Fibroblast of lung (primary cell): ENCODE results near the gene ALDH1A2. TPM values are rescaled to one million over a fixed set of nuclear protein-coding genes. Genes with fewer than 3 reads are reported as not detected.

Experiments used
- DNase-seq, 2 donors: peaks; one replicate each; pipeline versions ENCODE4 v3.0.0 to v3.0.0-alpha.2; 2010; ENCODE audit warnings: low read depth in 2 of 2
- H2AFZ ChIP-seq: 2 replicates; pipeline ENCODE4 v1.5.1; 2012; ENCODE audit warnings: low read length, control low read depth, inconsistent platforms
- H3K27ac ChIP-seq: 2 replicates; pipeline ENCODE4 v1.5.1; 2011; ENCODE audit warnings: low read length, control low read depth; ENCODE audit not compliant: insufficient read depth
- H3K27me3 ChIP-seq: 2 replicates; pipeline ENCODE4 v1.5.1; 2011; ENCODE audit warnings: mild to moderate bottlenecking, low read length; ENCODE audit not compliant: control insufficient read depth, insufficient read depth
- H3K36me3 ChIP-seq: 2 replicates; pipeline ENCODE4 v1.5.1; 2011; ENCODE audit warnings: low read length; ENCODE audit not compliant: control insufficient read depth, insufficient read depth
- H3K4me1 ChIP-seq: 2 replicates; pipeline ENCODE4 v1.5.1; 2011; ENCODE audit warnings: low read length; ENCODE audit not compliant: control insufficient read depth, insufficient read depth; ENCODE audit errors: extremely low read depth
- H3K4me2 ChIP-seq: 2 replicates; pipeline ENCODE4 v1.5.1; 2011; ENCODE audit warnings: low read length, control low read depth; ENCODE audit not compliant: insufficient read depth; ENCODE audit errors: extremely low read depth
- H3K4me3 ChIP-seq, 4 experiments: fragments of 200-600 bp in 1 of 4; sonication (generic) in 1 of 4; replicated peaks in 1 of 4; 2 replicates each; pipeline ENCODE4 v1.5.1; 2011 to 2016; ENCODE audit warnings: low read length in 4 of 4, low read depth in 3 of 4, mild to moderate bottlenecking in 3 of 4, control low read depth in 2 of 4, inconsistent platforms in 1 of 4, mixed read lengths in 1 of 4; ENCODE audit not compliant: insufficient read depth in 1 of 4; ENCODE audit errors: control extremely low read depth in 1 of 4
- H3K79me2 ChIP-seq: 2 replicates; pipeline ENCODE4 v1.5.1; 2012; ENCODE audit warnings: mild to moderate bottlenecking, low read length, inconsistent platforms; ENCODE audit not compliant: control insufficient read depth, insufficient read depth
- H3K9ac ChIP-seq: 2 replicates; pipeline ENCODE4 v1.5.1; 2011; ENCODE audit warnings: mild to moderate bottlenecking, low read length, control low read depth; ENCODE audit not compliant: insufficient read depth
- H3K9me3 ChIP-seq: 2 replicates; pipeline ENCODE4 v1.5.1; 2012; ENCODE audit warnings: low read depth, low read length; ENCODE audit not compliant: control insufficient read depth, insufficient read depth
- H4K20me1 ChIP-seq: 2 replicates; pipeline ENCODE4 v1.5.1; 2011; ENCODE audit warnings: low read length; ENCODE audit not compliant: control insufficient read depth, insufficient read depth; ENCODE audit errors: extremely low read depth
- EZH2 ChIP-seq: IDR thresholded peaks from 2 replicates; pipeline ENCODE4 v1.5.1; 2012; ENCODE audit warnings: low read length, control low read depth, mild to moderate bottlenecking; ENCODE audit errors: missing control alignments
- polyA plus RNA-seq, 2 donors: library from polyadenylated mRNA; depleted of rRNA in 1 of 2; stranded (reverse) in 1 of 2; unstranded in 1 of 2; fragments of >200 nt; gene quantifications; 2 replicates each; pipeline ENCODE4 v1.2.1, GENCODE V29; 2011 to 2012; ENCODE audit warnings: missing spikeins in 1 of 2
- total RNA-seq: library from RNA; depleted of rRNA; stranded (reverse); fragments of >200 nt; gene quantifications from 2 replicates; pipeline ENCODE4 v1.2.1, GENCODE V29; 2014
- TF ChIP-seq, protein P1 (sequence below), 2 donors: IDR thresholded peaks in 1 of 2; conservative IDR thresholded peaks in 1 of 2; 1 replicate in 1 of 2; 2 replicates in 1 of 2; pipeline ENCODE4 v1.5.1; 2011 to 2012; ENCODE audit warnings: low read length in 2 of 2, control low read depth in 1 of 2, inconsistent platforms in 1 of 2, low read depth in 1 of 2, mild to moderate bottlenecking in 1 of 2

ALDH1A2 gene
- total and polyA plus RNA-seq, 2 donors (not counting 1 experiment from before 2014, with no cell fraction given), result 1.1 to 2.3 TPM

- Histone ChIP-seq H2AFZ (no peak overlapping the region), H3K4me1 (no peaks in the 10 kb centered on the region), H3K9me3 (no peaks in the 10 kb centered on the region), H3K4me3 (no peak overlapping the region), H3K9ac (no peak overlapping the region), H3K27me3 (peaks cover 2% of the 10 kb centered on the region), H3K79me2 (no peaks in the 10 kb centered on the region), H4K20me1 (no peaks in the 10 kb centered on the region), H3K4me2 (no peak overlapping the region), H3K27ac (no peak overlapping the region), H3K36me3 (no peaks in the 10 kb centered on the region)
- DNase-seq, result no peak
- TF ChIP-seq, protein P1, sequence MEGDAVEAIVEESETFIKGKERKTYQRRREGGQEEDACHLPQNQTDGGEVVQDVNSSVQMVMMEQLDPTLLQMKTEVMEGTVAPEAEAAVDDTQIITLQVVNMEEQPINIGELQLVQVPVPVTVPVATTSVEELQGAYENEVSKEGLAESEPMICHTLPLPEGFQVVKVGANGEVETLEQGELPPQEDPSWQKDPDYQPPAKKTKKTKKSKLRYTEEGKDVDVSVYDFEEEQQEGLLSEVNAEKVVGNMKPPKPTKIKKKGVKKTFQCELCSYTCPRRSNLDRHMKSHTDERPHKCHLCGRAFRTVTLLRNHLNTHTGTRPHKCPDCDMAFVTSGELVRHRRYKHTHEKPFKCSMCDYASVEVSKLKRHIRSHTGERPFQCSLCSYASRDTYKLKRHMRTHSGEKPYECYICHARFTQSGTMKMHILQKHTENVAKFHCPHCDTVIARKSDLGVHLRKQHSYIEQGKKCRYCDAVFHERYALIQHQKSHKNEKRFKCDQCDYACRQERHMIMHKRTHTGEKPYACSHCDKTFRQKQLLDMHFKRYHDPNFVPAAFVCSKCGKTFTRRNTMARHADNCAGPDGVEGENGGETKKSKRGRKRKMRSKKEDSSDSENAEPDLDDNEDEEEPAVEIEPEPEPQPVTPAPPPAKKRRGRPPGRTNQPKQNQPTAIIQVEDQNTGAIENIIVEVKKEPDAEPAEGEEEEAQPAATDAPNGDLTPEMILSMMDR (conservative IDR thresholded peaks at IDR 0.05 in 1 of 2, IDR thresholded peaks at IDR 0.05 in 1 of 2; ENCODE audit: low read depth in 1 of 2, low read length in 2 of 2), result no peak
- TF ChIP-seq EZH2, result no peak
Measured at GRCh38 chr15:57946491-57947048, 118.9 kb downstream of the ALDH1A2 start.

DNA sequence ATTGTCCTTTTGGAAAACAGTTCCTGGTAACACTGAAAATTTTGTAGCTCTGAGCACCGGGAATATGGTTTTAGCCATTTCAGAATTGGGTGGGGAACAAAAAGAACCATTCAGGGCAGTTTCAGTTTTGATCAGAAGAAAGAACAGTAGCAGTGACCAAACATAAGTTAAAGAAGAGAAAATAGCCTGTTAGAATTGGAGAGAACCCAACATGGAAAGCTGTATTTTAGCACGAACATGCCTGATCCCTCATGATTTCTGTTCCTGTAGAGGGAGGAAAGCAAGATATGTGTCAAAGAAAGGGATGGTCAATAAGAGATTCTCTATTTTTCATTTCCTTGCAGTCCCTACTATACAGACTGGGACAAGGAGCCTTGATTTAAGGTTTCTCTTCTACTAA, 119.9 kb downstream of the ALDH1A2 start:
- H3K9ac ChIP-seq, result no peak overlapping the region
- no peaks in the 10 kb centered on the region for H3K36me3 ChIP-seq
- no peaks in the 10 kb centered on the region for H3K9me3 ChIP-seq
- no peaks in the 10 kb centered on the region for H3K79me2 ChIP-seq
- DNase-seq, result no peak
- H3K27ac ChIP-seq, result no peak overlapping the region
- TF ChIP-seq, protein P1 (conservative IDR thresholded peaks at IDR 0.05 in 1 of 2, IDR thresholded peaks at IDR 0.05 in 1 of 2; ENCODE audit: low read depth in 1 of 2, low read length in 2 of 2), result no peak
- TF ChIP-seq EZH2, result no peak
- no peaks in the 10 kb centered on the region for H4K20me1 ChIP-seq
- H2AFZ ChIP-seq, result no peak overlapping the region
- no peak overlapping the region for H3K4me3 ChIP-seq
- H3K4me1 ChIP-seq, result no peaks in the 10 kb centered on the region
- no peaks in the 10 kb centered on the region for H3K27me3 ChIP-seq
- no peak overlapping the region for H3K4me2 ChIP-seq

DNA sequence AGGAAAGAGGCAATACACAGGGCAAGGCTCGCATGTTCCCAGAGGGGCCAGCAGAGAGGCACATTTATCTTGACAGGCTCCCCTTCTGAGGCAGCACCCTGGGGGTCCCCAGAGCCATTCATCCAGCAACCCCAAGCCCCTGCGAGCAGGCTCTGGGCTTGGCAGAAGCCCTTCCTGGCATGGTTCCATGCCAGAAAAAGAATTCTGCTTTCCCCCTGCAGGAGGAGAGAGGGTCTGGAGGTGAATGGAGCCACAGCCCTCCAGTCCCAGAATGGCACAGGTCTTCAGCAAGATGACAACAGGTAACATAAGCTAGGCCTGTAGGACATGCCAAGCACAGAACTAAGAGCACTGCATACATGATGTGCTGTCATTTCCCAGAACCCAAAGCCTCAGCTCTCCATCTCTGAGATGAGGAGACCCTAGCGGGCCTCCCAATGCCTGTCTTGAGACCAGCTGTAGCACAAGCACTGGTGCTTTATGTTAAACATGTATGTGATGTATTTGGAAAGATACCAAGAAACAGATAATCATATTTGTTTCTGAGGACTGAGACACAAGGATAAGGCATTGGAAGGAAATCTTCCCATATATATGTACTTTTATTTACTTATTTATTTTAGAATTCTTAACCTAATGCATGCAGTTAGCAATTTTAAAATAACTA, 121.6 kb downstream of the ALDH1A2 start:
- TF ChIP-seq, protein P1 (conservative IDR thresholded peaks at IDR 0.05 in 1 of 2, IDR thresholded peaks at IDR 0.05 in 1 of 2; ENCODE audit: low read depth in 1 of 2, low read length in 2 of 2), result no peak
- no peak for TF ChIP-seq EZH2
- H3K4me3 ChIP-seq, result no peak overlapping the region

More for the DNA sequence above, 121.6 kb downstream of the ALDH1A2 start:
- Histone ChIP-seq H3K4me2 (no peak overlapping the region), H3K9ac (no peak overlapping the region), H3K79me2 (no peaks in the 10 kb centered on the region), H3K36me3 (no peaks in the 10 kb centered on the region), H3K4me1 (no peaks in the 10 kb centered on the region), H3K27ac (no peak overlapping the region), H4K20me1 (no peaks in the 10 kb centered on the region), H2AFZ (no peak overlapping the region), H3K9me3 (no peaks in the 10 kb centered on the region), H3K27me3 (no peaks in the 10 kb centered on the region)
- no peak for DNase-seq
